ENCODE results near the gene MAPRE2. TPM values are rescaled to one million over a fixed set of nuclear protein-coding genes. Genes with fewer than 3 reads are reported as not detected.
A peak's percentile ranks its signal among the peaks of the same experiment; 100 is the strongest.

Gene MAPRE2
- total and polyA plus RNA-seq, 2 of the 13 experiments (the other 11 are each of a cell fraction or from before 2014, with no cell fraction given), result 34.5 to 67.9 TPM

- Histone ChIP-seq H3K9me3 (ENCODE audit: low read length) (peaks cover 2% of the 10 kb centered on the region), H3K9ac (ENCODE audit: insufficient read depth, low read depth, low read length) (peak overlapping the region; percentile 67), H3K27me3 (ENCODE audit: control insufficient read depth in 1 of 2, insufficient read depth in 2 of 2, low read length in 2 of 2) (no peaks in the 10 kb centered on the region), H3K79me2 (ENCODE audit: insufficient read depth, low read length) (no peaks in the 10 kb centered on the region), H3K36me3 (replicated peaks in 1 of 2; ENCODE audit: control insufficient read depth in 1 of 2, insufficient read depth in 2 of 2, low read length in 2 of 2) (no peaks in the 10 kb centered on the region), H3K4me3 (replicated peaks in 1 of 3; ENCODE audit: insufficient read depth in 1 of 3, low read depth in 2 of 3, low read length in 3 of 3) (peak overlapping the region; percentile 22 to 55 (median 31)), H3K27ac (ENCODE audit: extremely low read length, insufficient read depth, low read length) (peak overlapping the region; percentile 81), H3K4me2 (ENCODE audit: low read depth, low read length) (peak overlapping the region; percentile 70), H3K4me1 (ENCODE audit: insufficient read depth, low read length) (peaks cover 68% of the 10 kb centered on the region), H4K20me1 (ENCODE audit: insufficient read depth, low read length) (no peaks in the 10 kb centered on the region), H2AFZ (ENCODE audit: low read length) (peak overlapping the region; percentile 25)
- ChIA-PET POLR2A (interaction anchor here (1.1 to 1.6 kb wide), 3 partner anchors 7 to 243 kb away, joined by 3 to 4 read pairs (median 4); partner anchors contain the start of gene ZNF397), CTCF (ENCODE audit: low intra/inter-chr PET ratio, low total read pairs) (no interaction called here)
- in situ Hi-C loops (cut with HindIII; ENCODE audit: extremely low pct_ligation_motif_present, low pct_unique_long_range_greater_than_20kb) (no loop called here), intact Hi-C loops (cut with micrococcal nuclease; ENCODE audit: unreplicated experiment) (no loop called here)
- BruUV-seq (replicated peaks), result no TSS peak
- 10% methylated on average over 3 of the region's 3 CpGs for WGBS (ENCODE audit: low lambda C conversion rate)
- FAIRE-seq (no peak), ATAC-seq (peak; percentile 85), DNase-seq (ENCODE audit: low spot score) (peak; percentile 36)
- no peak for TF ChIP-seq RXRB (CRISPR knock-in tag; IDR thresholded peaks at IDR 0.05; ENCODE audit: borderline replicate concordance)
- TF ChIP-seq ZNF180 (CRISPR knock-in tag; IDR thresholded peaks at IDR 0.05; ENCODE audit: borderline replicate concordance, low read depth), result no peak
- peak; percentile 48 for TF ChIP-seq ZNF883 (CRISPR knock-in tag; IDR thresholded peaks at IDR 0.05; ENCODE audit: not compliant biosample characterization)
- no peak for TF ChIP-seq CENPBD1 (CRISPR knock-in tag; IDR thresholded peaks at IDR 0.05; ENCODE audit: borderline replicate concordance, low read depth)
- no peak; the same call in 1 of the 2 replicates for TF ChIP-seq ZBTB26 (CRISPR knock-in tag; IDR thresholded peaks at IDR 0.05; ENCODE audit: borderline replicate concordance)
- TF ChIP-seq SOX13 (IDR thresholded peaks at IDR 0.05), result no peak
- peak in 1 of 2 experiments; percentile 27; a peak in 1 of 4 replicates for TF ChIP-seq SOX13 (CRISPR knock-in tag; conservative IDR thresholded peaks at IDR 0.05 in 1 of 2, IDR thresholded peaks at IDR 0.05 in 1 of 2)
- no peak for TF ChIP-seq NKX3-1 (CRISPR knock-in tag; IDR thresholded peaks at IDR 0.05)
- peak; percentile 86; the same call in 1 of the 2 replicates for TF ChIP-seq KDM1A (CRISPR knock-in tag; IDR thresholded peaks at IDR 0.05)
- no peak for TF ChIP-seq SIN3A (IDR thresholded peaks at IDR 0.05; ENCODE audit: borderline replicate concordance, low read depth, low read length)
- no peak for TF ChIP-seq LBX2 (CRISPR knock-in tag; IDR thresholded peaks at IDR 0.05; ENCODE audit: borderline replicate concordance)
- TF ChIP-seq KLF9 (CRISPR knock-in tag; IDR thresholded peaks at IDR 0.05; ENCODE audit: low read depth), result no peak
- TF ChIP-seq AHR (CRISPR knock-in tag; IDR thresholded peaks at IDR 0.05), result no peak
- TF ChIP-seq ZNF232 (CRISPR knock-in tag; IDR thresholded peaks at IDR 0.05; ENCODE audit: borderline replicate concordance), result no peak
- TF ChIP-seq ZNF329 (CRISPR knock-in tag; IDR thresholded peaks at IDR 0.05; ENCODE audit: low read depth), result no peak
- no peak for TF ChIP-seq KDM4B (CRISPR knock-in tag; IDR thresholded peaks at IDR 0.05)
- peak; percentile 38; the same call in 1 of the 2 replicates for TF ChIP-seq ARHGAP35 (CRISPR knock-in tag; IDR thresholded peaks at IDR 0.05; ENCODE audit: borderline replicate concordance)
- no peak for TF ChIP-seq KAT7 (CRISPR knock-in tag; IDR thresholded peaks at IDR 0.05; ENCODE audit: borderline replicate concordance)
- no peak for TF ChIP-seq ZNF776 (CRISPR knock-in tag; IDR thresholded peaks at IDR 0.05)
- no peak for TF ChIP-seq EP300 (IDR thresholded peaks at IDR 0.05; ENCODE audit: low read depth in 2 of 2, low read length in 2 of 2)
- no peak for TF ChIP-seq EP300 (CRISPR knock-in tag; IDR thresholded peaks at IDR 0.05; ENCODE audit: borderline replicate concordance)
- TF ChIP-seq PHF20 (CRISPR knock-in tag; IDR thresholded peaks at IDR 0.05), result no peak
- TF ChIP-seq IRF2 (CRISPR knock-in tag; IDR thresholded peaks at IDR 0.05), result peak; percentile 20; the same call in 1 of the 2 replicates
- peak; percentile 17; the same call in 1 of the 2 replicates for TF ChIP-seq GATAD2A (CRISPR knock-in tag; IDR thresholded peaks at IDR 0.05)
- TF ChIP-seq MTF2 (CRISPR knock-in tag; IDR thresholded peaks at IDR 0.05; ENCODE audit: borderline replicate concordance), result no peak
- TF ChIP-seq FOSL1 (CRISPR knock-in tag; IDR thresholded peaks at IDR 0.05; ENCODE audit: borderline replicate concordance), result no peak
- no peak for TF ChIP-seq MAFG (CRISPR knock-in tag; IDR thresholded peaks at IDR 0.05)
These were observed 130.8 kb downstream of the MAPRE2 start for GRCh38 chr18:35172009-35172408.

Measured in HepG2 (cell line).